HG03342 (cell line): Measurements from ENCODE around the gene KCNJ12.

Experiments used
- ATAC-seq: cut with Tn5 transposase; IDR thresholded peaks from one replicate; pipeline ENCODE4 v1.9.1; 2021; ENCODE audit warnings: mild to moderate bottlenecking, moderate library complexity; ENCODE audit not compliant: unreplicated experiment

Gene KCNJ12

DNA sequence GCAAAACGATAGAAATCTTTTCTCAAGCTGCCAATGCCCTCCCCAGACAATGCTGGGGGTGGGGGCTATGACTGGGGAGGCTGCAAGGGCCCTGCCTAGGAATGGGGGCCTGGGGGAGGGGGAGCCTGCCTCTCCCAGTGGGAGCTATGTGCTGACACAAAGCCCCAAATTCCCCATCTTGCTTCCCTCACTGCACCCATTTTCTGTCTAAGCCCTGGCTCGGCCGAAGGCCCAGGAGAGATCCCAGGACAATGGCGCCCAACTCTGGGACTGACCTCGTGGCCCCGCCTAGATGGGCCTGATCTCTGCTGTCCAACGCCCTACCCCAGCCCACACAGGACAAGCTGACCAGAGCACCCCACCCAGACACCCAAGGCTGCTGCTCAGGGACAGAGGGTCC is 11.1 kb upstream of the KCNJ12 start:
- ATAC-seq, result no peak

DNA sequence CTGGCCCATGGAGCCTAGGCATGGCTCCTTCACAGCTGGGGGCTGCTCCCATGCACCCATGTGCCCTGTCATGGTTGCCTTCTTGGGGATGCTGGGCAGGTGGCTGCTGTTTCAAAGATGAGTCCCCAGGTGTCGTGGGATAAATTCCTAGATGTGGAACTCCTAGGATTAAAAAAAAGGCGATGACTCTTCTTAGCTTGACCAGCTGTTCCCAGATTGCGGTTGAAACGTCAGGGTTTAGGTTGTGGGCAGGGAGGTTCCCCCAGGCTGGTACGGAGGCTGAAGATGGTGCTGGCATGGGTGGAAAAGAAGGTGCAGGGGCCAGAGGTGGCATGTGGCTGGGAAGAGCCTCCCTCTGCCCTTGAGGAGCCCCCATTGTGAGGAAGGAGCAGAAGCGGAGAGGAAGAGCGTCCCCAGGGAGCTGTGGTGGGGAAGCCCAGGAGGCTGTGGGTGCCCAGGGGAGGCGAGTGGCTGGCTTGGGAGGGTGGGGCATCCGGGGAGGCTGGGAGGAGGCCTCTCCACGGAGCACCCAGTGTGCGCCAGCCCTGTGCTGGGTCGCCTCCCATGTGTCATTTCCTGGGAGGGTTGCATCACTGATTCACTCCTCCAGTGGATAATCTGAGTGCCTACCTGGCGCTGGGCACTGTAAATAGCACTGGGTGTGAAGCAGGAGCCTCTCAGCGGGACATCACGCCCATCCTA is 7.5 kb upstream of the KCNJ12 start:
- no peak for ATAC-seq

DNA sequence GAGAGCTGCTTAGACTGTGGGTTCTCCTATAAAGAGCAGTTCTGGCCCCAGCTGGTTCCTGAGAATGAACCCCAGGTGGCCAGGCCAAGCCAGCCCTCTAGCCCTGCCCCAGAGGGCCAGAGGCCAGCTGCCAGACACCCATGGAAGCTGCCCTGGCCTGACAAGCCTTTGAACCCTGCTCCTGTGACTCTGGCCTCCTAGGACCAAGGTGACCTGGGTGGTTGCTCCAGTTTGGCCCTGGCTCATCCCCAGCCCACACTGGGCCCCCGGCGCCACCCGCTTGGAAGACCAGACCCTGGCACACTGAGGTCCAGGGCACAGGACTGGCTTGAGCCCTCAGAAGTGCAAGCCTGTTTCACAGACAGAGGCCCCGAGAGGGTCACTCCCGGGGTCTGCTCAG is 6.8 kb upstream of the KCNJ12 start:
- no peak for ATAC-seq

DNA sequence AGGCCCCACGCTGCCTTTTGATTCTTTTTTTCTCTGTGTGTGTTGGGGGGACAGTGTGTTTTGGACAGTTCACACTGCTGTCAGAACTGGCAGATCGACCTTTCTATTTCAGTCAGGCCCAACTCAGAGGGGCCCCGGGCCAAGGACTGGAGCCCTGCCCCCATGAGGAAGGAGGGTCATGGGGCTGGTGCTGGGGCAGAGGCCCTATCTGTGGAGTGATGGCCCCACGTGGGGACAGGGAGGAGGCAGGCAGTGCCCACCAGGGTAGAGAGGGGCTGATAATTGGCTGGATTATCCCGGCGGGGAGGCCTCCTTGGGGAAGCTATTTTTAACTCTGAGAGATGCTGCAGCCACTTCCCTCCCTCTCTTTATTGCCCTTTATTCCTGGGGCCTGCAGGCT is 5.7 kb upstream of the KCNJ12 start:
- no peak for ATAC-seq

DNA sequence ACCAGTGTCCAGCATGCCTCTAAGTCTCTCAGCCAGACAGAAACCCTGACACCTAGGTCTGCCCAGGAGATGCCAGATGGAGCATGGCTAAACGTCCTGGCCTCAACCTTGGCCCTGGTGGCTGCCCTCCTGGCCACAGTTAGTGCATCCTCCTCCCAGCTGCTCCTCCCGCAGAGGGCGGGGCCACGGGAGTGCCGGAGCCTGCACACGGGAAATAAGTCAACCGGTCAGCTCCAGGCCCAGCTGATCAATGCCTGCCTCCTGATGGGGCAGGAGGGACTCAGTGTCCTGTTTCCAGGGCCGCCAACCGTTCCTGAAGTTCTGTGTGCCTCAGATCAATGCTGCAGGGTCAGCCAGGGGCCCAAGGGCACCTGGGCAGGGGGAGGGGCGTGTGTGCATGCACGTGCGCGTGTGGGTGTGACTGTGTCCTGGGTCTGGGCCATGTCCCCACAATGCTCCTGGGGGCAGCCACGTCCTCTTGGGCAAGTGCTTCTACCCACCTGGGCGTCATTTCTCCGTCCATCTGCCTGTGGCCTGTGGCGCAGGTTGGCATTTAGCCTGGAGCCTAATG is 4.6 kb upstream of the KCNJ12 start:
- no peak for ATAC-seq

DNA sequence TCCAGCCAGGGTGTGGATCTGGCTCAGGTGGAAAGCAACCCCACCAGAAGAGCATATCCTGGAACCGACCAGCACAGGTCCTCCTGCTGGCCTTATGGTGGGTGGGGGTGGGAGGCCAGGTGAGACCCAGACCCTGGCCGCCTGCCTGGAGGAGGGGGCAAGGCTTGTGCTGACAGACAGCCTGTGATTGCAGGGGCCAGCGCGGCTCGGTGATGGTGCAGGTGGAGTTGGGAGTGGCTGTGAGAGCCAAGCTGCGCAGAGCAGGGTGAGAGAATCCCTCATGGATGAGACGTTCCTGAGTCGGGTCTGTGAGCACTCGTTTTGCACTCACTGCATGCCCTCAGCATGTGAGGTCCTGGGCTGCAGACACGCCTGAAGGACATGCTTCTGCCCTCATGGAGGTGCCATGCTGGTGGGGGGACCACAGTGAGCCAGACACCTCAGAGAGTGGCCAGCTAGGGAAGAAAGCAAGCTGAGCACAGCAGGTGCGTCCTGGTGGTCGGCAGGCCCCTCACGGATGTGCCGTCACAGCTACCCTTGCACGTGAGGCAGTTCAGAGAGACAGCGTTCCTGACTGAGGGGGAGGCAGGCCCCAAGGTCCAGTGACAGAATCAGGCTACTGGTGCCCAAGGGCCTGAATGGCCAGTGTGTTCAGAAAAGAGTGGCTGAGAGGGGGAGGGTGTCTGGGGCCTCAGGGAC is 3.8 kb upstream of the KCNJ12 start:
- no peak for ATAC-seq

DNA sequence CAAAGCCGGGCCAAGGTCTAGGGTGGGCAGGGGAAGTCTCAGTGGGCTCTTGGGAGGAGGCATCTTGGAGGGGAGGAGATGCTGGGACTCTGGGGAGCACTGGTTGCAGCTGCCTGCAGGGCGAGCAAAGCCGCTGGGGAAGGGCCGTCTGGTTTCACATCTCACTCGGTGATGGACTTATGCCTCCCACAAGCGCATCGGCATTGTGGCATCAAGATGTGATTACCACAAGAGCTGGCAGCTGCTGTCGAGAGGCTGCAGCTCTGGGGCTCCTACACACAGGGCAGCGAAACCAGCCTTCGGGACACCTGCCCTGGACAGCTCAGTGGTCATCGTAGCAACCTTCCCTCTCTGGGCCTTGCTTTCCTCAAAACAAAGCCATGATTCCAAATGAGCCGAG is 3.1 kb upstream of the KCNJ12 start:
- no peak for ATAC-seq

DNA sequence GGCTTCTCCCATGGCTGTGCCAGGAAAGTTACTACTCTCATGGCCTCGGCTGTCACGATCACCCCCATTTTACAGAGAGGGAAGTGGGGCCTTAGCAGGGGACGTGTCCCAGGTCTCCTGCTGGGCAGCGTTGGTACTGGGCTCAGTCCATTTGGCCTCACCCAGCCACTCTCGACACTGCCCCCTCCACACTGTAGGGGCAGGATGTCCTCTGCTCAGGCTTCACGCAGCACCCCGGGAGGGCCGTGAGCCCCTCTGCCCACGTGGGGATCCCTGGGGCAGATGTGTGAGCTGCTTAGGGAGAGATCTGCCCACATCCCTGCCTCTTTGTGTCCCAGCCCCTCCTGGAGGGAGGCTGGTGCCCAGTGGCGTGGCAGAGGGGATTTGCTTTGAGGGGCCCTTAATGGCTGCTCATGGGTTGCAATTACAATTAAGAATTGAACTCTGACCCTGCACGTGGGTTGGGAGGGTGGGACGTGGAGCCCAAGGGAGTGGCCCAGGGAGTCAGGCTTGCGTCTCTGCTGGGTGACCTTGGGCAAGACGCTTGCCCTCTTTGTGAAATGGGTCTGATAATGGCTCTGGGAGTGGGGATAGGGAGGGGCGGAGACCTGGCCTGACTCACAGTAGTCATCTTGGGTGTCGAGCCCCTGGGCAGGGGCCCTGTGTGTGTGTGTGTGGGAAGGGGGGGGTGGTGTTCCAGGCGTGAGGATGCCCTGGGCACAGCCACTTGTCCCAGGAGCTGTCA is 2.3 kb upstream of the KCNJ12 start:
- no peak for ATAC-seq

DNA sequence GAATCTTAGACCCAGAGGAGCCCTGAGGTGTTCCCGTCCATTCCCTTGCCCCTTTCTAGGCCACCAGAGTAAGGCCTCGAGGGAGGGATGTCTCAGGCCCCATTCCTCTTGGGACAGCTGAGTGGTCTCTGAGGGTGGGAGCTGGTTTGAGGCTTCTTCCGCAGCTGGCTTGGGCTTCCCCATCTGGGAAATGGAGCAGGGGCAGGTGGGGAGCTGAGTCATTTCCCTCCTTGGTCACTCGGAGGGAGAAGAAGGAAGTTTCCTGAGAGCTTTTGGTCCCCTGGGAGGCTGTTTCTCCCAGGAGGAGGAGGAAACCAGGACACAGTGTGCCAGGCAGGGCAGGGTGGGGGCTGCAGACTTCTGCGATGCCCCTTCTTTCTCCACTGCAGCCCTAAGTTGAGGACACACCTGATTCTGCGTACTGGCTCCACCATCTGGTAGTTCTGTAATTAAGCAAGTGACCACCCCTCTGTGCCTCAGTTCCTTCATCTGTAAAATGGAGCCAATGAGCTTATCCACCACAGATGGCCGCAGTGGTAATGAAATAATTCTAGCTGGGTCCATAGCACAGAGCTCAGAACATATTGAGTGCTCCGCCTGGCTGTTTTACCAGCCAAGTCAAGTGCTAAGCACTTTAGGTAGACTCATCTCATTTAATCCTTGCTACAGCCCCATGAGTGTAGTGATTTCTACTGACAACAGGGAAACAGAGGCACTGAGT is 1.6 kb upstream of the KCNJ12 start:
- ATAC-seq, result no peak

DNA sequence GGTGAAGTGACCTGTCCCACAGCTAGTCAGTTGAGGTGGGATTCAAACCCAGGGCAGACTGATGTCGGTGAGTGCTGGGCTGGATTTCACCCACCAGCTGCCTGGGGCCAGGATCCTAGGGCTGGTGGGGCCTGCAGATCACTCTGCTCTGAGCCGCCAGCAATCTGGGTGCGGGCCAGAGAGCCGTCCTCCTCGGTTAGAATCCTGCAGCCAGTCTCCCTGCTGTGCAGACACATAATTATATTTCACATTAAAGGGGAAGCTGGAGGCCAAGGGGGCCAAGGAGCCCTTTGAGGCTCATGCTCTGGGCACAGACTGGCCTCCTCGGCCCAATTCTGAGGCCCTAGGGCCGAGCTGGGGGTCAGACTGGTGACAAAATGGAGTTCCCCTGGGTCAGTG is 996 bp upstream of the KCNJ12 start:
- ATAC-seq, result no peak

DNA sequence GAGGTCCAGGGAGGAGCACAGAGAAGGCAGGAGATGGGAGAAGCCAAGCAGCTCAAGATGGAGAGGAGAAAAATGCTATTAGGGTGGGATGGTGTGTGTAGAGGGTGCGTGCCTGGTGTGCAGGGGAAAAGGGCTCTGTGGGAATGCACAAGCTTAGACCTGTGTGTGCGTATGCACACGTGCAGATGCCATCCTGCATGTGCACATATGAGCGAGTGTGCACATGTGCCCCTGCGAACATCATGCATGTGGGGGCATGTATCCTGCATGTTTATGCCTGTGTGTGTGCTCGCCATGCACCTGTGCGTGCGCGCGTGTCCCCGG is 438 bp upstream of the KCNJ12 start:
- no peak for ATAC-seq

DNA sequence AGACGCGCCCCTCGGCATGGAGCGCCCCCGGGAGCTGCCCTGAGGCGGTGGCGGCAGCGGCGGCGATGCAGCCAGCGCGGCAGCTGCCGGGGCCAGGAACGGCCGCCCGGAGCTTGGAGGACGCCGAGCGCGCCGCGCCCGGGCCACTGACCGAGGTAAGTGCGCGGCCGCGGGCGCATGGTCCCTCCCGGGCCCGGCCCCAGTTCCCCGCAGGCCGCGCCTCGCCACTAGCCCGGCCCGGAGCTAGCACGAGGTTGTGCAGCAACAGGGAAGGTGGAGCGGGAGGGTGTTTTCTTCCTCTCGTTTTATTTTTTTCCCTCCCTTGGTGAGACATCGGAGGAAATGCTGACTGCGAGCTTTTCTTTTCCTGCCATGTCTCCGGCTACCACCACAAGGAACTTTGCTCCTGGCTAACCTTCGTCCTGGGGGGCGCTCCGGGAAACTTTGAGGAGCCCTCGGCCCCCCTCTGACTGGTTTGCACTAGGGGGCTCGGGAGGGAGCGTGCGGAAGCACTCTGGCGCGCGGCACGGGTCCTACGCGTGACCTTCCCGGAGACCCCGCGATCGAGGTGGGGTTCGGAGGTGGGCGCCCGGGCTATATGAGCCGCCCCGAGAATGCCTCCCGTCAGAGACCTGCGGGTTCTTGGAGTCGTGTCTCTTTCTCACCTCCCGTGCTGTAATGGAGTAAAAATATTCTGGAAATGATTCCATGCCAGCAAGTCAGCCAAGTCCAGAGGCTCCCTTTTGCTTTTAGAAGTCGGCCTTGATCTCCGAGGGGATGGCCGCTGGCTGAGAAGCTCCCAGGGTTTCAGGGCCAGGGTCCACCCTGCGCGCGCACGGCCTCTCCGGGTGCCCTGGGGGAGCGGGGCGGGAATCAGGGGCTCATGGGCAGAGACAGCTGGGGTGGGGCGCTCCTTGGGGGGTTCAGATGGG is 868 bp downstream of the KCNJ12 start:
- ATAC-seq, result no peak

DNA sequence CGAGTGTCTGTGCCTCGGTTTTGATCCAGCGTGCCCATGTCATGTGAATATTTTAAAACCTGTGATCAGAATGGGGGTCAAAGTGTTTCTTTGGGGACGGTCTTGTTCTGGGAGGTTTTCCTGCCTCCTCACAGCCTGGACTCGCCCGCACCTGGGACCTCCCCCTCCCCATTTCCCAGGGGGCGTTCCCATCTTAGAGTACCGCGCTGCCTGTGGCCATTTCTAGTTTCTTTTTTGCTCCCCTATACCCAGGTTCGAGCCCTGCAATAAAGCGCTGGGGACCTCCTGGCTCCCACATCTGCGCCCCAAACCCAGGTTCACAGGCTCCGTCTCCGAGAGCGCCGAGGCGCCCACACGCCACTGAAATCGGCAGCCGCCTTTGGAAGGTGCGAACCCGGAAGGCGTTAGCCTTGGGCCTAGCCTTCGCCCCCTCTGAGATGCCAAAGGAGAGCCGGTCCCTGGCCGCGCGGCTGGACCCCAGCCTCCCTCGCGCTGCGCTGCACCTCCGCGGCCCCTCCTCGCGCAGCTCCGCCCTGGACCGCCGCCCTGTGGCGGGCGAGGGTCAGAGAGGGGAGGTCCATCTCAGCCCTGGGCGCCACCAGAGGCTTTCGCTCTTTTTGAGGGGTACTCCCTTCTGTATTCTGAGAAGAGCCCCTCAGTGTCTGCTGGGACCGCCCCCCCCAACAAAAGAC is 1.7 kb downstream of the KCNJ12 start:
- no peak for ATAC-seq

DNA sequence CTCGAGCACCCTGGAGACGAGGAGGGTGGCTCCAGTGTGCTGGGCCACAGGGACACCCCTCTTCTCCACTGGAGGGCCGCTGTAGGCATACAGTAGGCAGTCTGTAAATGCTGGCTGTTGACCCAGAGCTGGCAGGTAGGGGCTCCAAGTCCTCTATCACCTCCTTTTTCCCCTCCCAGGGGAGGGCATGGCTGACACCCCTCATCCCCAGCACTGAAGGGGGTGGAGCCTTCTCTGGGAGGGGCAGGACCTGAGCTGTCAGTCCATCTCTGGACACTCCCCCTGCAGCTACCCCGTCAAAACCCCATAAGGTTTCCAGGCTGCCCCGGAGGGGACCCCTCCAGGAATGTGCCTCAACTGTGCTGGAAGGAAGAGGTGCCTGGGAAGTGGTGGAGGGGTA is 2.4 kb downstream of the KCNJ12 start:
- no peak for ATAC-seq

DNA sequence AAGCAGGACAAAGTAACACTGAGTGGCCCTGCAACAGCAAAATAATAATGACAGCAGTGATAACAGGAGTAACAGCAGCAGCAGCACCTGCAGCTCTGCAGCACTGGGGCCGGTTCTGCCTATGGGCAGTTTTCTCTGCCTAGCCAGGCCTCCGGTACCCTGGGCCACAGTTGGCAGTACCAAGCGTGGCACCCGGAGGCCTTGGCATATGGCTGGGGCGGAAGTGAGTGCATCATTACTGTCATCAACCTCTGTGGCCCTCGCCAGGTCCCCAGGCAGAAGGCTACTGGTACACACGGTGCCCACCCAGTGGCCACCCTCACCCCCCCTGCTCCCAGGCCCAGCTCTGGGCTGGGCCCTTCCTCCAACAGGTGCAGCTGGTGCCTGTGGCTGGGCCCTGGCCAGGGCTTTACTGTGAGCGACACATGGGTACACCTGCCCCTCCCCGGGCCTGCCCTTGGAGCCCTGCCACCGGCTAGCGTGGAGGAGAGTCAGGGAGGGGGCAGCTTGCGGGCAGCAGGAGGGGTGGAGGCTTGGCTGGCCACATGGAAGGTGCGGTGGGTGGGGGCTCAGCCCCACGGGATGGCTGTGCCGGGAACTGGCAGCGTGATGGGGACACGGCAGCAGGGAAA is 3.0 kb downstream of the KCNJ12 start:
- ATAC-seq, result no peak

DNA sequence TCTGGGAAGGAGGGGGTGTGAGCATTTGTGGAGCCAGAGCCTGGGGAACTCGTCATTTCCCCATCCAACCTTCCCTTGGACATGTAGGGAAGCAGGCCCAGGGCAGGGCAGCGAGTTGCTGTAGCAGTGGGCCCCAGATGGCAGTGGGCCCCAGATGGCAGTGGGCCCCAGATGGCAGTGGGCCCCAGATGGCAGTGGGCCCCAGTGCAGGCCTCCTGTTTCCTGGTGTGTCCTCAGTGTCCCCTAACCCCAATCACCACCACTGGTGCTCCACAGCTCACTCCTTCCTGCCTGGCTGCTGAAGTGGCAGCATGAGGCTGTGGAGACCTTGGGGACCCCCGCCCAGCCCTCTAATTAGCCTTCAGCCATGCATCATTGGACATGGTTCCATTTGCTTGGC is 4.5 kb downstream of the KCNJ12 start:
- ATAC-seq, result no peak

DNA sequence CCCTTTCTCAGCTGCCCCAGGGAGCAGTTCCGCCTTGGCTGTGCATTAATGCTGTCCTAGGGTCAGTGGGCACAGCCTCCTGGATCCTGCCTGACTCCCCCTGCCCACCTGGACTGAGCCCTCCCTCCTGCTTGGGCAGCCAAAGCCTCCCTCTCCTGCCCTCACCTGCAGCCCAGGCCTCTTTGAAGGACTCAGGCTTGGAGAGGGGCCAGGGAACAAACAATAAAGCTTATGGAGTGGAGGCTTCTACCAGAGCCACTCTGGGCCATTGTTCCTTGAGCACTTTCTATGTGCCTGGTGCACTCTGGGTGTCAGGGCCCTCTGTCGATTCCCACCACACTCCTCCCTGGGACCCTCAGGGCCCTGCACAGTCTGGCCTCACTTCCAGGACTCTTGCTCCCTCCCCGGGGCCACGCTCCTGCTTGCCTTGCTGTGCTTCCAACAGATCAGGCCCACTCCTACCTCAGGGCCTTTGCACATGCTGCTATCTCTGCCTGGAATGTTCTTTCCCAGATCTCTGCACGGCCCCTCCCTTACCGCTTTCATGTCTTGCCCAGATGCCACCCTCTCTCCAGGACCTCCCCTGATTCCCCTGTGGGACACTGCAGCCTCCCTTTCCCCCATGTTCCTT is 5.0 kb downstream of the KCNJ12 start:
- ATAC-seq, result no peak

DNA sequence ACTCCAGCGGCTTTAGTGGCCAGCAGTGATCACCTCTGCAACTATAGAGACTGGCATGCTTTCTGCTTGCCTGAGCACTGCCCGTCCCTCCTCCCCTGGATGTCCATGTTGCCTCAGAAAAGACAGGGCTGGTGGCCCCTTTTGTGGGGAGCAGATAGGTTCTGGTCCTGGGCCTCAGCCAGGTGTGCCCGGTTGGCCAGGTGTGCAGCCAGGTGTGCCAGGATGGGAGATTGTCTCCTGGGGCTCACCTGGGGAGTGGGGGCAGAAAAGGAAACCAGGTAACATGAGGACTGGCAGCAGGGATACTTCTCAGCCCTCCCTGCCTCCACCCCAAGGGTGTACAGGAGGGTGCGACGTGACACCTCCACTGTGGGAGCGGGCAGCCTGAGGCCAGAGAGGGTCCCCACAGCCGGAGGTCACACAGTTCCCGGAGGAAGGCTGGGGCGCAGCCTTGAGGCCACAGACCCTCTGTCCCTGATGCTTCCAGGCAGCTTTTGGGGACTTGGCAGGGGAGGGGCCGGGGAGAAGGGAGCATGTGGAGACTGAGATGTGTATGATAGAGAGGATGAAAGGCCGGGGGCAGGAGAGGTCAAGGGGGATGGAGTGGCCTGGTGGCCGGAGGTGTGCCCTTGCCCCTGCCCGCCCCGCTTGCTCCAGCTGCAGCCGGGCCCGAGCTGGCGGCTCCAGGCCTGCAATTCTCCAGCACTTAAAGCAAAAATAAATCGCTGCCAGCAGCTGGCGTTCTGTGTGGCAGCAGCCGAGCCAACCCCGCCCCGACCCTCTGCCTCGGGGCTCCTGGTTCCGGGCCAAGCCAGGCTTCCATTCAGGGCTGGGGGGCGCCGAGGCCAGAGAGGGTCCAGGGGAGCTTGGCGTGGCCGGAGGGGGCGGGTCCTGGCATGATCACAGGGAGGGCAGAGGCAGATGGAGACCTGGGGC is 6.7 kb downstream of the KCNJ12 start:
- ATAC-seq, result no peak
